GM18873 (cell line): ENCODE results near the gene AMIGO2.

Experiments
- ATAC-seq: cut with Tn5 transposase; IDR thresholded peaks from one replicate; pipeline ENCODE4 v1.9.1; 2021; ENCODE audit warnings: mild to moderate bottlenecking, moderate library complexity, moderate number of reproducible peaks; ENCODE audit not compliant: unreplicated experiment, low FRiP score

AMIGO2 gene

DNA sequence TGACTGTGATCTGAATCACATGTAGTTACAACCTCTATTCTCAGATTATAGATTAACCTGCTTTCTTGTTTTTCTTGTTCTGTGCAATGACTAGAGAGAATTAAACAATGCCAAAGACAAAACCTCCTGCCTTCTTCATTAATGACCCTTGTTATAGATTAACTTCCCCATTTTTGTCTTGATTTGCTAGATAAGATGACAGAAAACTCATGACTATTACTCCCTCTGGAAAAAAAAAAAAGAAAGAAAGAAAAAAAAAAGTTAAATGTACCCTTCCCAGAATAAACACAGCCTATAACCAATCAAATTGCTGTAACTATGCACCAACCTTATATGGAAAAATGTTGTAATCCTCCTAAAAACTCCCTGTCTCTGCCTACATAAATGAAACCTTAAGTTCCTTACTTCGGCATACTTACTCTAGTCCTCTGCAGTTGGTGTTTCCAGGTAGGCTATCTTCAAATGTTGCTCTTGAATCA lies 41.5 kb downstream of the AMIGO2 start:
- ATAC-seq = no peak

DNA sequence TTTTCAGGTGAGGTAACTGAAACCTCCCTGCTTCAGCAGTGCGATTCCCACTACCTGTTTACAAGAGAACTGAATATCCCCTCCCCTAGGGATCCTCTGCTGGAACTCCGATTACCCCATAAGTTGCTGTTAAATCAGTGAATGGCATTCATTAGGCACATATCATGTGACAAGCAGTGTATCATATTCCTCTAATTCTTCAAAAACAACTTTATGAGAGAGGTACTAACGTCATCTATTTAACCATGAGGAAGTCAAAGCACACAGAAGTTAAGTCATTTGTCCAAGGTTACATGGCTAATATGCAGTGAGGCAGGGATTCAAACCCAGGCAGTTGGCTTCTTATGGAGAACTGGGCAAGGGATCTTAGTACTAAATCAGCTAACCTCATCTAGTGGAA lies 44.3 kb downstream of the AMIGO2 start:
- no peak for ATAC-seq

DNA sequence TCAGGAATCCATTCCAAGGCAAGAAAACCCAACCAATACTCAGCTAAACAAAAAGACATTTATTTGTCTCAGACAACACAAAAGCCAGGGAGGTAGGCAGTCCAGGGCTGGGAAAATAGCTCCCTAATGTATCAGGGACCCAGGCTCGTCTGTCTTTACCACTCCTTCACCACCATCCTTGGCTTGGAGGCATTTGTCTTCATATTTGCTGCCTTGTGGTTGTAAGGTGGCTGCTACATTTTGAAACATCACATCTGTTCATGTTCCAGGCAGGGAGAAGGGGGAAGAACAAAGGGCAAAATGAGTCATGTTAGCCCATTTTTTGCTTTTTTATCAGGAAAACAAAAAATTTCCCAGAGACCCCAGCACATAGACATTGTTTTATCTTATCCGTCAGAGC lies 45.1 kb downstream of the AMIGO2 start:
- no peak for ATAC-seq

DNA sequence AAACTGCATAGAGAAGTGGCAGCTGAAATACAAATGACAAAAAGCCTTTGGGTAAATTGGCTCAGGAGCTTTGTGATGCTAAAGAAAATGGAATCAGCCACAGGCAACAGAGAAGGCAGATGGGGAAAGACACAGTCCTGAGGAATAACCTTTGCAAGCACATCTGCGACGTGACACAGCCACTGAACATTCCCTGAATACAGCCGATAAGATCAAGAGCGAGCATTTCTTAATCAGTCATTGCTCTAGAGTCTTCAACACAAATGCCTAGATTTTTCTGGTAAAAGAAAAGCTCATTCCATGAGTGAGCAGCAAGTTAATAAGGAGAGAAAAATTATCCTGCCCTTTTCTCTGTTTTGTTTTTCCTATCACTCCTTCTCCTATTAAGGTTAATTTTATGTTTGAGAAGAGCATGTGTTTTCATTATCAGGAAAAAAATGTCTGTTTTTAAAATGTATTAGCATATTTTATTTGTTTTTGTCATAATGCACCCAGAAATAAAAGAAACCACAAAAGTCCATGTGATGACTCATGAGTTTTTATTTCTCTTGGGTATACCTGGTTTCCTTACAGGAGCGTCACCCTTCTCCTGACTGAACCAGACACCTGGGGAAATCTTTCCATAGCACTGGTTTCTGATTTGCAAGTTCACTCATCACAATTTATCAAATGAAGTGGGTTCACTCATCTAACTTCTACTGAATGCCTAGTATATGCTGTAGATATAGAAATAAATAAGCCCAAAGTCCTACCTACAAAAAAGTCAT lies 45.8 kb downstream of the AMIGO2 start:
- no peak for ATAC-seq

DNA sequence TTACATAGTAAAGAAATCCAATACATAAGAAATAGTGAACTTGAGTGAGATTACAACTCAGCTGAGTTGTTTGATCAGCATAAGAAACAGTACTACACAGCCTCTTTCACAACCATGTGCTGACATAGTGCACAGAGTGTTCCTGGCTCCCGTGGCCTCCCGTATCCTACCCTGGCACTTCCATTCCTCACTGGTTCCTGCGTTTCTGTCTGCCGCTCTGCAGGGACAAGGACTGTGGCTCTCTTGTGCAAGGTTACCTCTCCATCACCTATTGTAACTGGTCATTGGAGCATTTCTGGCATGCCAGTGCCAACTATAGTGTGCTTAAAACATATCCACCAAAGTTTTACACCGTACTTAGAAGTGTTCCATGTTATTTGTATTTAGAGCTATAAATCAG lies 46.7 kb downstream of the AMIGO2 start:
- no peak for ATAC-seq

DNA sequence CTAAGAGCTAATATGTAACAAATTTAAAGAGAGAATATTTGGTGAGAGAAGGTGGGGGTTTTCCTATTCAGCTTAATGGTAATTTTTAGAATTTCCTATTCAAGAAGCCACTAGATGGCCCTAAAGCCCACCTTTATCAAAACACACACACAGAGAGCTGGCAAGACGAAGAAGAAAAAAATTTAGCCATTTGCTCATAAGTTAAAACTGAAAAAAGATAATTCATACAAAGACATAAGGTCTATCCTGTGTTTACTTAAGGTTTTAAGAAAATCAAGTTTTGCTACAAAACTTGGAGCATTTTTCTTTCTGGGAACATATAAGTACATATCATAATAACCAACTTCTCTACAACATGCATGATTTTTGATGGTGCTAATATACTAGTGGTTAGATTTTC lies 47.1 kb downstream of the AMIGO2 start:
- ATAC-seq = no peak

DNA sequence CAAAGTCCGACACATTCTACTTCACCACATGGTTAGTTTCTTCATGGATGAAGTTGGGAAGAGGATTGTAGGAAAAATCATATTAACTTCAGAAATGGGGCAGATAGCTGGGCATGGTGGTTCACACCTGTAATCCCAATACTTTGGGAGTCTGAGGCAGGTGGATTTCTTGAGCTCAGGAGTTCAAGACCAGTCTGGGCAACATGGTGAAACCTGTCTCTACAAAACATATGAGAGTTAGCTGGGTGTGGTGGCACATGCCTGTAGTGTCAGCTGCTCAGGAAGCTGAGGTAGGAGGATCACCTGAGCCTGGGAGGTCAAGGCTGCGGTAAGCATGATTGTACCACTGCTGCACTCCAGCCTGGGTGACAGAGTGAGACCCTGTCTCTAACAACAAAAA lies 49.9 kb downstream of the AMIGO2 start:
- no peak for ATAC-seq

DNA sequence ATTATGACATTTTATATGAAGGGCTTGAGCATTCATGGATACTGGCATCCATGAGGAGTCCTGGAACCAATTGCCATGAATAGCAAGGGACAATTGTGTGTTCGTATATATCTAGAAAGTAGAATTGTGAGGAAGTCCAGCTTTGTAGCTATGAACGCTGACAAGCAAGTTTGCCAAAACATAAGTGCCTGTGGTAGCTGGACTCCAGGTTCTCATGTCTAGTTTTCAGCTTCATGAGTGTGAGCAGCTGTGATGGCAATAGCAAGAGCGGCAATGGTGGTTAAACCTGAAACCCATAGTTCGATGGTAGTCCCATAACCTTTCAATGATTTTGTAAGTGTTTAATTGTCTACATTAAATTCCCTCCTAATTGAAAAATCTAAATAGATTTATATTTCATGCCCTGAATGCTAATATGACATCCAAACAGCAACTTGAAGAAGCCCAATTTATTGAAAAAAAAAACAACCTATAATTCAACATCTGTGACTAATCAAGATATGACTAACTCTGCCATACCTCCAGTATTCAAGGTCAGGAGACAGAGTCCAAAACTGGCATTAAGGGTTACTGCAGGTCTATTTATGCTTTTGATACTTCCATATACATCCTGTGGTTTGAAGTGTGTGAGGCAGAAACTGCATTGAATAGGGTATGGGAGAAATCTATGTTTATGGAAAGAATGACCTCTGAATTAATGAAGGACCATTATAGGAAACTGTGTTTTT lies 50.6 kb downstream of the AMIGO2 start:
- ATAC-seq = no peak

DNA sequence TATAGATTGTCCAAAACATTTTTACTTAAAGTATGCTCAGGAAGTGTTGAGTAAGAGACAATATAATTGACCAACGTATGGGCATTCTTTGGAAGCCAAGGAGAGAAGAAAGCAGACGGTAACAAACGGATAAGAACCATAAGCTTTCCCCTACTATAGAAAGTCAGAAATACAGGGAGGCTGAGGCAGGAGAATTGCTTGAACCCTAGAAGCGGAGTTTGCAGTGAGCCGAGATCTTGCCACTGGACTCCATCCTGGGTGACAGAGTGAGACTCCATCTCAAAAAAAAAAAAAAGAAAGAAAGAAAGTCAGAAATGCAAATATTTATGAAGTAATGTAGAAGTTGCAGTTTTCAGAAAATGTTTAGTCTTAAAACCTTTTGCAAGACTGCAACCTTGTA lies 51.6 kb downstream of the AMIGO2 start:
- ATAC-seq = no peak
